ENCODE data around the gene INIP. TPM values are rescaled to one million over a fixed set of nuclear protein-coding genes. Genes with fewer than 3 reads are reported as not detected.

Gene INIP
- total and polyA plus RNA-seq, 9 of the 15 experiments (the other 6 are each of a cell fraction or from before 2014, with no cell fraction given), result 11.9 to 87.9 (median 37.3) TPM

DNA sequence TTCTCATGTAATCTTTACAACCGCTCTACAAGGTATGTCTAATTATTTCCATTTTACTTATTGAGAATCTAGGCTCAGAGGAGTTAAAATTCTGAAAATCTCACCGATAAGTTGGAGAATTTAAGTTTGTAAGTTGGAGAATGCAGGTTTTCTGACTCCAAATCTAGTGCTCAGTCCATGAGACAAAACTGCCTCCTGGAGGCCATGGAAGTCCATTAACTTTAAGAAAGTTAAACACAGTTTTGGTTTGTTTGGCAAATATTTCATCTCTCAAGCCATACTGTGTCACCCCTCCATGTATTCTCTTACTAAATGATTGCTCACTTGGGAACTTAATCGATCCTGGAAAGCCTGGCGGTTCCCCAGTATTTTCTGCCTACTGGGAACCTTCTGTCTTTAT, 52.6 kb downstream of the INIP start (continued):
- TF ChIP-seq RBM25 (IDR thresholded peaks at IDR 0.05; ENCODE audit: low read depth, low read length, severe bottlenecking) (peak; percentile 32), TGIF2 (CRISPR knock-in tag; IDR thresholded peaks at IDR 0.05) (no peak), PHF8 (IDR thresholded peaks at IDR 0.05; ENCODE audit: borderline replicate concordance, low read length) (no peak), ZSCAN32 (CRISPR knock-in tag; IDR thresholded peaks at IDR 0.05) (no peak), FOSL1 (tag; conservative IDR thresholded peaks at IDR 0.05) (no peak), EWSR1 (IDR thresholded peaks at IDR 0.05; ENCODE audit: borderline replicate concordance, low read depth, partially characterized antibody) (no peak)
- TF ChIP-seq, protein P1, sequence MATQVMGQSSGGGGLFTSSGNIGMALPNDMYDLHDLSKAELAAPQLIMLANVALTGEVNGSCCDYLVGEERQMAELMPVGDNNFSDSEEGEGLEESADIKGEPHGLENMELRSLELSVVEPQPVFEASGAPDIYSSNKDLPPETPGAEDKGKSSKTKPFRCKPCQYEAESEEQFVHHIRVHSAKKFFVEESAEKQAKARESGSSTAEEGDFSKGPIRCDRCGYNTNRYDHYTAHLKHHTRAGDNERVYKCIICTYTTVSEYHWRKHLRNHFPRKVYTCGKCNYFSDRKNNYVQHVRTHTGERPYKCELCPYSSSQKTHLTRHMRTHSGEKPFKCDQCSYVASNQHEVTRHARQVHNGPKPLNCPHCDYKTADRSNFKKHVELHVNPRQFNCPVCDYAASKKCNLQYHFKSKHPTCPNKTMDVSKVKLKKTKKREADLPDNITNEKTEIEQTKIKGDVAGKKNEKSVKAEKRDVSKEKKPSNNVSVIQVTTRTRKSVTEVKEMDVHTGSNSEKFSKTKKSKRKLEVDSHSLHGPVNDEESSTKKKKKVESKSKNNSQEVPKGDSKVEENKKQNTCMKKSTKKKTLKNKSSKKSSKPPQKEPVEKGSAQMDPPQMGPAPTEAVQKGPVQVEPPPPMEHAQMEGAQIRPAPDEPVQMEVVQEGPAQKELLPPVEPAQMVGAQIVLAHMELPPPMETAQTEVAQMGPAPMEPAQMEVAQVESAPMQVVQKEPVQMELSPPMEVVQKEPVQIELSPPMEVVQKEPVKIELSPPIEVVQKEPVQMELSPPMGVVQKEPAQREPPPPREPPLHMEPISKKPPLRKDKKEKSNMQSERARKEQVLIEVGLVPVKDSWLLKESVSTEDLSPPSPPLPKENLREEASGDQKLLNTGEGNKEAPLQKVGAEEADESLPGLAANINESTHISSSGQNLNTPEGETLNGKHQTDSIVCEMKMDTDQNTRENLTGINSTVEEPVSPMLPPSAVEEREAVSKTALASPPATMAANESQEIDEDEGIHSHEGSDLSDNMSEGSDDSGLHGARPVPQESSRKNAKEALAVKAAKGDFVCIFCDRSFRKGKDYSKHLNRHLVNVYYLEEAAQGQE (IDR thresholded peaks at IDR 0.05; ENCODE audit: borderline replicate concordance), result peak; percentile 72; the same call in 1 of the 2 replicates
- TF ChIP-seq, protein P1 (CRISPR knock-in tag; IDR thresholded peaks at IDR 0.05; ENCODE audit: low read depth), result no peak
- TF ChIP-seq, protein P2, sequence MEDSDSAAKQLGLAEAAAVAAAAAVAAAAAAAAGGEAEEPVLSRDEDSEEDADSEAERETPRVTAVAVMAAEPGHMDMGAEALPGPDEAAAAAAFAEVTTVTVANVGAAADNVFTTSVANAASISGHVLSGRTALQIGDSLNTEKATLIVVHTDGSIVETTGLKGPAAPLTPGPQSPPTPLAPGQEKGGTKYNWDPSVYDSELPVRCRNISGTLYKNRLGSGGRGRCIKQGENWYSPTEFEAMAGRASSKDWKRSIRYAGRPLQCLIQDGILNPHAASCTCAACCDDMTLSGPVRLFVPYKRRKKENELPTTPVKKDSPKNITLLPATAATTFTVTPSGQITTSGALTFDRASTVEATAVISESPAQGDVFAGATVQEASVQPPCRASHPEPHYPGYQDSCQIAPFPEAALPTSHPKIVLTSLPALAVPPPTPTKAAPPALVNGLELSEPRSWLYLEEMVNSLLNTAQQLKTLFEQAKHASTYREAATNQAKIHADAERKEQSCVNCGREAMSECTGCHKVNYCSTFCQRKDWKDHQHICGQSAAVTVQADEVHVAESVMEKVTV (CRISPR knock-in tag; IDR thresholded peaks at IDR 0.05), result 0 out of 2 replicates have a peak, but pooled peaks have one; percentile 22
- TF ChIP-seq, protein P3, sequence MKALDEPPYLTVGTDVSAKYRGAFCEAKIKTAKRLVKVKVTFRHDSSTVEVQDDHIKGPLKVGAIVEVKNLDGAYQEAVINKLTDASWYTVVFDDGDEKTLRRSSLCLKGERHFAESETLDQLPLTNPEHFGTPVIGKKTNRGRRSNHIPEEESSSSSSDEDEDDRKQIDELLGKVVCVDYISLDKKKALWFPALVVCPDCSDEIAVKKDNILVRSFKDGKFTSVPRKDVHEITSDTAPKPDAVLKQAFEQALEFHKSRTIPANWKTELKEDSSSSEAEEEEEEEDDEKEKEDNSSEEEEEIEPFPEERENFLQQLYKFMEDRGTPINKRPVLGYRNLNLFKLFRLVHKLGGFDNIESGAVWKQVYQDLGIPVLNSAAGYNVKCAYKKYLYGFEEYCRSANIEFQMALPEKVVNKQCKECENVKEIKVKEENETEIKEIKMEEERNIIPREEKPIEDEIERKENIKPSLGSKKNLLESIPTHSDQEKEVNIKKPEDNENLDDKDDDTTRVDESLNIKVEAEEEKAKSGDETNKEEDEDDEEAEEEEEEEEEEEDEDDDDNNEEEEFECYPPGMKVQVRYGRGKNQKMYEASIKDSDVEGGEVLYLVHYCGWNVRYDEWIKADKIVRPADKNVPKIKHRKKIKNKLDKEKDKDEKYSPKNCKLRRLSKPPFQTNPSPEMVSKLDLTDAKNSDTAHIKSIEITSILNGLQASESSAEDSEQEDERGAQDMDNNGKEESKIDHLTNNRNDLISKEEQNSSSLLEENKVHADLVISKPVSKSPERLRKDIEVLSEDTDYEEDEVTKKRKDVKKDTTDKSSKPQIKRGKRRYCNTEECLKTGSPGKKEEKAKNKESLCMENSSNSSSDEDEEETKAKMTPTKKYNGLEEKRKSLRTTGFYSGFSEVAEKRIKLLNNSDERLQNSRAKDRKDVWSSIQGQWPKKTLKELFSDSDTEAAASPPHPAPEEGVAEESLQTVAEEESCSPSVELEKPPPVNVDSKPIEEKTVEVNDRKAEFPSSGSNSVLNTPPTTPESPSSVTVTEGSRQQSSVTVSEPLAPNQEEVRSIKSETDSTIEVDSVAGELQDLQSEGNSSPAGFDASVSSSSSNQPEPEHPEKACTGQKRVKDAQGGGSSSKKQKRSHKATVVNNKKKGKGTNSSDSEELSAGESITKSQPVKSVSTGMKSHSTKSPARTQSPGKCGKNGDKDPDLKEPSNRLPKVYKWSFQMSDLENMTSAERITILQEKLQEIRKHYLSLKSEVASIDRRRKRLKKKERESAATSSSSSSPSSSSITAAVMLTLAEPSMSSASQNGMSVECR (CRISPR knock-in tag; IDR thresholded peaks at IDR 0.05), result no peak
- TF ChIP-seq, protein P4, sequence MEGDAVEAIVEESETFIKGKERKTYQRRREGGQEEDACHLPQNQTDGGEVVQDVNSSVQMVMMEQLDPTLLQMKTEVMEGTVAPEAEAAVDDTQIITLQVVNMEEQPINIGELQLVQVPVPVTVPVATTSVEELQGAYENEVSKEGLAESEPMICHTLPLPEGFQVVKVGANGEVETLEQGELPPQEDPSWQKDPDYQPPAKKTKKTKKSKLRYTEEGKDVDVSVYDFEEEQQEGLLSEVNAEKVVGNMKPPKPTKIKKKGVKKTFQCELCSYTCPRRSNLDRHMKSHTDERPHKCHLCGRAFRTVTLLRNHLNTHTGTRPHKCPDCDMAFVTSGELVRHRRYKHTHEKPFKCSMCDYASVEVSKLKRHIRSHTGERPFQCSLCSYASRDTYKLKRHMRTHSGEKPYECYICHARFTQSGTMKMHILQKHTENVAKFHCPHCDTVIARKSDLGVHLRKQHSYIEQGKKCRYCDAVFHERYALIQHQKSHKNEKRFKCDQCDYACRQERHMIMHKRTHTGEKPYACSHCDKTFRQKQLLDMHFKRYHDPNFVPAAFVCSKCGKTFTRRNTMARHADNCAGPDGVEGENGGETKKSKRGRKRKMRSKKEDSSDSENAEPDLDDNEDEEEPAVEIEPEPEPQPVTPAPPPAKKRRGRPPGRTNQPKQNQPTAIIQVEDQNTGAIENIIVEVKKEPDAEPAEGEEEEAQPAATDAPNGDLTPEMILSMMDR (IDR thresholded peaks at IDR 0.05 in 2 of 3, conservative IDR thresholded peaks at IDR 0.05 in 1 of 3; ENCODE audit: insufficient read depth in 2 of 3, low read depth in 1 of 3, low read length in 3 of 3), result peak; percentile 22 to 65 (median 50); a peak in 4 of 6 replicates
